H9 (cell line): Measurements from ENCODE around the gene SLCO3A1. TPM values are rescaled to one million over a fixed set of nuclear protein-coding genes. Genes with fewer than 3 reads are reported as not detected.

Source experiments
- DNase-seq: peaks from one replicate; pipeline ENCODE4 v3.0.0-alpha.2; 2017
- H2AFZ ChIP-seq: one replicate; pipeline ENCODE4 v1.6.1; 2013; ENCODE audit warnings: mild to moderate bottlenecking, low read length, control low read depth, moderate library complexity
- H2AK5ac ChIP-seq: 2 replicates; pipeline ENCODE4 v1.6.1; 2013; ENCODE audit warnings: low read length, control low read depth, mixed read lengths; ENCODE audit not compliant: insufficient read length
- H2BK120ac ChIP-seq: one replicate; pipeline ENCODE4 v1.6.1; 2013; ENCODE audit warnings: low read depth, mild to moderate bottlenecking, low read length, control low read depth, inconsistent platforms; ENCODE audit not compliant: poor library complexity, severe bottlenecking
- H2BK12ac ChIP-seq: 2 replicates; pipeline ENCODE4 v1.6.1; 2013; ENCODE audit warnings: low read length, control low read depth, mixed read lengths, low read depth; ENCODE audit not compliant: insufficient read length
- H2BK15ac ChIP-seq: 2 replicates; pipeline ENCODE4 v1.6.1; 2013; ENCODE audit warnings: low read depth, low read length, control low read depth
- H2BK20ac ChIP-seq: one replicate; pipeline ENCODE4 v1.6.1; 2013; ENCODE audit warnings: low read depth, mild to moderate bottlenecking, low read length, control low read depth, inconsistent platforms; ENCODE audit not compliant: poor library complexity, severe bottlenecking
- H2BK5ac ChIP-seq: 2 replicates; pipeline ENCODE4 v1.6.1; 2013; ENCODE audit warnings: low read length, control low read depth, mixed read lengths; ENCODE audit not compliant: insufficient read length
- H3K14ac ChIP-seq: 2 replicates; pipeline ENCODE4 v1.6.1; 2013; ENCODE audit warnings: low read length, control low read depth; ENCODE audit not compliant: insufficient read depth
- H3K18ac ChIP-seq: 2 replicates; pipeline ENCODE4 v1.6.1; 2013; ENCODE audit warnings: low read depth, mild to moderate bottlenecking, mixed read lengths, low read length, control low read depth; ENCODE audit not compliant: insufficient read length
- H3K23ac ChIP-seq: 2 replicates; pipeline ENCODE4 v1.6.1; 2013; ENCODE audit warnings: low read length, control low read depth, mixed read lengths, low read depth; ENCODE audit not compliant: insufficient read length
- H3K23me2 ChIP-seq: 2 replicates; pipeline ENCODE4 v1.6.1; 2013; ENCODE audit warnings: low read depth, mild to moderate bottlenecking, mixed read lengths, low read length, control low read depth; ENCODE audit not compliant: insufficient read length, poor library complexity, severe bottlenecking
- H3K27ac ChIP-seq: 2 replicates; pipeline ENCODE4 v1.5.1; 2013; ENCODE audit warnings: low read length, control low read depth, mixed read lengths, low read depth; ENCODE audit not compliant: insufficient read length
- H3K27me3 ChIP-seq: 2 replicates; pipeline ENCODE4 v1.6.1; 2013; ENCODE audit warnings: low read length, control low read depth, inconsistent platforms; ENCODE audit not compliant: insufficient read depth
- H3K4ac ChIP-seq: 2 replicates; pipeline ENCODE4 v1.6.1; 2013; ENCODE audit warnings: low read depth, mild to moderate bottlenecking, control low read depth, inconsistent platforms, low read length, moderate library complexity
- H3K4me1 ChIP-seq: 2 replicates; pipeline ENCODE4 v1.6.1; 2013; ENCODE audit warnings: low read length, control low read depth, inconsistent platforms; ENCODE audit not compliant: insufficient read depth
- H3K4me2 ChIP-seq: 2 replicates; pipeline ENCODE4 v1.6.1; 2013; ENCODE audit warnings: low read length, control low read depth, mixed read lengths; ENCODE audit not compliant: insufficient read length, insufficient read depth
- H3K56ac ChIP-seq: 2 replicates; pipeline ENCODE4 v1.6.1; 2013; ENCODE audit warnings: low read depth, mild to moderate bottlenecking, mixed read lengths, low read length, control low read depth; ENCODE audit not compliant: insufficient read length
- H3K79me1 ChIP-seq: 2 replicates; pipeline ENCODE4 v1.6.1; 2013; ENCODE audit warnings: low read depth, mild to moderate bottlenecking, moderate library complexity, low read length, control low read depth, inconsistent platforms; ENCODE audit not compliant: insufficient read depth, poor library complexity, severe bottlenecking
- H3K79me2 ChIP-seq: 2 replicates; pipeline ENCODE4 v1.6.1; 2013; ENCODE audit warnings: low read length, control low read depth, inconsistent platforms; ENCODE audit not compliant: insufficient read depth
- H3K9ac ChIP-seq: 2 replicates; pipeline ENCODE4 v1.6.1; 2013; ENCODE audit warnings: low read length, control low read depth, mixed read lengths; ENCODE audit not compliant: insufficient read length; ENCODE audit errors: extremely low read depth
- H3K9me3 ChIP-seq: one replicate; pipeline ENCODE4 v1.6.1; 2013; ENCODE audit warnings: low read depth, low read length, inconsistent platforms; ENCODE audit not compliant: control insufficient read depth
- H3T11ph ChIP-seq: one replicate; pipeline ENCODE4 v1.6.1; 2013; ENCODE audit warnings: mild to moderate bottlenecking, low read length, control low read depth, inconsistent platforms
- H4K20me1 ChIP-seq: one replicate; pipeline ENCODE4 v1.6.1; 2013; ENCODE audit not compliant: control insufficient read depth, insufficient read length, insufficient read depth
- H4K5ac ChIP-seq: 2 replicates; pipeline ENCODE4 v1.6.1; 2013; ENCODE audit warnings: low read depth, mild to moderate bottlenecking, mixed read lengths, low read length, control low read depth; ENCODE audit not compliant: insufficient read length
- H4K8ac ChIP-seq: replicated peaks from 2 replicates; pipeline ENCODE4 v1.6.1; 2013; ENCODE audit warnings: low read length, control low read depth, mixed read lengths, low read depth; ENCODE audit not compliant: insufficient read length
- H4K91ac ChIP-seq: 2 replicates; pipeline ENCODE4 v1.6.1; 2013; ENCODE audit warnings: low read depth, mild to moderate bottlenecking, moderate library complexity, mixed read lengths, low read length, control low read depth; ENCODE audit not compliant: insufficient read length
- H3K27ac Mint-ChIP-seq, 3 experiments: 2 replicates in 2 of 3; 3 replicates in 1 of 3; pipeline ENCODE4 v1.8.0; 2020 to 2021; ENCODE audit warnings: mixed read lengths in 3 of 3, mild to moderate bottlenecking in 1 of 3, moderate library complexity in 1 of 3
- H3K27me3 Mint-ChIP-seq: 2 replicates; pipeline ENCODE4 v1.8.0; 2021; ENCODE audit warnings: low read depth, mild to moderate bottlenecking, moderate library complexity, mixed read lengths
- H3K36me3 Mint-ChIP-seq, 3 experiments: 2 replicates in 2 of 3; 3 replicates in 1 of 3; pipeline ENCODE4 v1.8.0; 2020 to 2021; ENCODE audit warnings: low read depth in 3 of 3, mixed read lengths in 3 of 3; ENCODE audit not compliant: insufficient read depth in 1 of 3
- H3K4me1 Mint-ChIP-seq, 2 experiments: 2 replicates each; pipeline ENCODE4 v1.8.0; 2020; ENCODE audit warnings: mixed read lengths in 2 of 2
- H3K4me3 Mint-ChIP-seq, 2 experiments: 2 replicates in 1 of 2; 3 replicates in 1 of 2; pipeline ENCODE4 v1.8.0; 2020 to 2021; ENCODE audit warnings: mild to moderate bottlenecking in 2 of 2, mixed read lengths in 2 of 2, moderate library complexity in 1 of 2
- H3K9me3 Mint-ChIP-seq, 2 experiments: 2 replicates in 1 of 2; 3 replicates in 1 of 2; pipeline ENCODE4 v1.8.0; 2020; ENCODE audit warnings: mild to moderate bottlenecking in 2 of 2, mixed read lengths in 2 of 2, moderate library complexity in 1 of 2
- WGBS: extraction: QIAGEN DNeasy Blood & Tissue Kit; methylation state at CpG from one replicate; pipeline ENCODE4 v1.1.7; 2013; ENCODE audit warnings: missing lambda C conversion rate, low lambda C conversion rate, mixed read lengths; ENCODE audit not compliant: insufficient read length; ENCODE audit errors: extremely low coverage; 5-methylcytosine and 5-hydroxymethylcytosine counted together
- total RNA-seq: library from RNA; stranded (reverse); gene quantifications from 2 replicates; pipeline ENCODE4 v1.2.1, GENCODE V29; 2021
- TF ChIP-seq, protein P1 (sequence below): fragments of 200-600 bp; sonication (generic); conservative IDR thresholded peaks from 3 replicates; pipeline ENCODE4 v1.8.0; 2021; ENCODE audit warnings: antibody characterized with exemption, mild to moderate bottlenecking

The SLCO3A1 gene
- total RNA-seq, 1 experiment from 2014 or later = 9.4 TPM

GRCh38 chr15:92118936-92119325 lies 265.4 kb downstream of the SLCO3A1 start:
- Histone ChIP-seq H3K27ac (peak overlapping the region; percentile 73), H3K79me1 (no peaks in the 10 kb centered on the region), H2BK20ac (no peak overlapping the region), H3K4ac (no peak overlapping the region), H2BK12ac (peak overlapping the region; percentile 47), H3K23ac (no peak overlapping the region), H2AK5ac (no peak overlapping the region), H3K56ac (no peak overlapping the region), H4K5ac (no peak overlapping the region), H4K91ac (no peak overlapping the region), H3K79me2 (no peaks in the 10 kb centered on the region), H3K14ac (no peak overlapping the region), H2AFZ (no peak overlapping the region), H3K27me3 (no peaks in the 10 kb centered on the region), H3K18ac (no peak overlapping the region), H4K8ac (no peak overlapping the region), H3K23me2 (no peaks in the 10 kb centered on the region), H2BK5ac (no peak overlapping the region), H3K4me2 (peak overlapping the region; percentile 49), H3T11ph (no peak overlapping the region), H3K9me3 (no peaks in the 10 kb centered on the region), H3K9ac (no peak overlapping the region), H4K20me1 (no peaks in the 10 kb centered on the region), H3K4me1 (peaks cover 14% of the 10 kb centered on the region), H2BK15ac (no peak overlapping the region), H2BK120ac (no peak overlapping the region)
- H3K27ac Mint-ChIP-seq = peak overlapping the region; percentile 44 to 84 (median 81); a peak in 4 of 7 replicates
- H3K27me3 Mint-ChIP-seq = peaks cover 10% of the 10 kb centered on the region
- H3K4me1 Mint-ChIP-seq = peaks cover 69% of the 10 kb centered on the region in 2 experiments
- no CpG with 5 or more reads among the region's 3 CpGs for WGBS
- TF ChIP-seq, protein P1, sequence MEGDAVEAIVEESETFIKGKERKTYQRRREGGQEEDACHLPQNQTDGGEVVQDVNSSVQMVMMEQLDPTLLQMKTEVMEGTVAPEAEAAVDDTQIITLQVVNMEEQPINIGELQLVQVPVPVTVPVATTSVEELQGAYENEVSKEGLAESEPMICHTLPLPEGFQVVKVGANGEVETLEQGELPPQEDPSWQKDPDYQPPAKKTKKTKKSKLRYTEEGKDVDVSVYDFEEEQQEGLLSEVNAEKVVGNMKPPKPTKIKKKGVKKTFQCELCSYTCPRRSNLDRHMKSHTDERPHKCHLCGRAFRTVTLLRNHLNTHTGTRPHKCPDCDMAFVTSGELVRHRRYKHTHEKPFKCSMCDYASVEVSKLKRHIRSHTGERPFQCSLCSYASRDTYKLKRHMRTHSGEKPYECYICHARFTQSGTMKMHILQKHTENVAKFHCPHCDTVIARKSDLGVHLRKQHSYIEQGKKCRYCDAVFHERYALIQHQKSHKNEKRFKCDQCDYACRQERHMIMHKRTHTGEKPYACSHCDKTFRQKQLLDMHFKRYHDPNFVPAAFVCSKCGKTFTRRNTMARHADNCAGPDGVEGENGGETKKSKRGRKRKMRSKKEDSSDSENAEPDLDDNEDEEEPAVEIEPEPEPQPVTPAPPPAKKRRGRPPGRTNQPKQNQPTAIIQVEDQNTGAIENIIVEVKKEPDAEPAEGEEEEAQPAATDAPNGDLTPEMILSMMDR = no peak
- H3K9me3 Mint-ChIP-seq = peaks cover 7 to 16% of the 10 kb centered on the region in 2 experiments; a peak in 4 of 5 replicates
- peaks cover 23 to 24% (median 24%) of the 10 kb centered on the region in 3 experiments for H3K36me3 Mint-ChIP-seq
- no peak for DNase-seq
- no peak overlapping the region for H3K4me3 Mint-ChIP-seq
